ENCODE results near the gene SRSF8.
"Not testable (repeated sequence)": the region's sequence is repeated elsewhere in the genome, so short reads cannot be mapped to it uniquely, and the experiment has no call there.

The SRSF8 gene, protein sequence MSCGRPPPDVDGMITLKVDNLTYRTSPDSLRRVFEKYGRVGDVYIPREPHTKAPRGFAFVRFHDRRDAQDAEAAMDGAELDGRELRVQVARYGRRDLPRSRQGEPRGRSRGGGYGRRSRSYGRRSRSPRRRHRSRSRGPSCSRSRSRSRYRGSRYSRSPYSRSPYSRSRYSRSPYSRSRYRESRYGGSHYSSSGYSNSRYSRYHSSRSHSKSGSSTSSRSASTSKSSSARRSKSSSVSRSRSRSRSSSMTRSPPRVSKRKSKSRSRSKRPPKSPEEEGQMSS

GRCh38 chr11:95066716-95067038 is at the start of gene SRSF8:
Gene SRSF8 (plus strand): TSS chr11:95066919. CDS start chr11:95067227, 308 bp downstream.
- DNase-seq, result no peak

DNA sequence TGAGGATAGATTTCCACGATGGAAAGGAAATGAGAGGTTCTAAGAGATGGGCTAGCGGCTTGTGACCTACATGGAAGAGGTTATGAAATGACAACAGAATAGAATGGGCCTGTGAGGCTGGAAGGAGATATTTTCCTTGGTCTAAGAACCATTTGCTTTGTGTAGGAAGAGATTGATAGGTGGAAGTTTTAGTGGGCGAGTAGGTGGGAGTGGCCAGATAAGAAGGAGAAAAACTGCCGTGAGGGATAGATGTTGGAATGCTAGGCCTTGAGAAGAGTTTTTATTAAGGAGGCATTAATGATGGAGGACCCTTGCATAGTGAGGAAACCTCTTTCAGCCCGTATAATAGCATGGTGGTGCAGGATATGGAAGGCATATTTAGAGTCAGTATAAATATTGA is 45.3 kb upstream of the SRSF8 start:
- DNase-seq, result not testable (repeated sequence)

DNA sequence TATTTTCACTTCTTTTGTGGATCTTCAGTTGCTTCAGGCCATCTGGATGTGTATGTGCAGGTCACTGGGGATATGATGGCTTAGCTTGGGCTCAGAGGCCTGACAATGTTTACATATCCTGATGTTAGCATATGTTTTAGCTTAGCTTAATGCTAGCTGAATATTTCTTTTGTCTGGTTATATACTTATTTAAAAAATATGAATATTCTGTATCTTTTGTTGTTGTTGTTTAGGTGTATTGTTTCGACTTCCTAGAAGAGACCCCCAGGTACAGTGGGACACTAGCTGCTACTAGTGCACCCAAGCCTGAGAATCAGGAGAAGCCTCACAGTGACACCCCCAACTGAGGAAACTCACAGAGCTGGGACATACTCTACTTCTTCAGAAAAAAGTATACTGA is 41.8 kb upstream of the SRSF8 start, which contains the start of gene KDM4E:
KDM4E (plus strand) TSS at position 301 of the 400 bp plus-strand sequence. CDS start 300 bp downstream, outside the sequence.
- DNase-seq, result no peak

GRCh38 chr11:95025594-95025993 is 41.1 kb upstream of the SRSF8 start:
- DNase-seq, result not testable (repeated sequence)

DNA sequence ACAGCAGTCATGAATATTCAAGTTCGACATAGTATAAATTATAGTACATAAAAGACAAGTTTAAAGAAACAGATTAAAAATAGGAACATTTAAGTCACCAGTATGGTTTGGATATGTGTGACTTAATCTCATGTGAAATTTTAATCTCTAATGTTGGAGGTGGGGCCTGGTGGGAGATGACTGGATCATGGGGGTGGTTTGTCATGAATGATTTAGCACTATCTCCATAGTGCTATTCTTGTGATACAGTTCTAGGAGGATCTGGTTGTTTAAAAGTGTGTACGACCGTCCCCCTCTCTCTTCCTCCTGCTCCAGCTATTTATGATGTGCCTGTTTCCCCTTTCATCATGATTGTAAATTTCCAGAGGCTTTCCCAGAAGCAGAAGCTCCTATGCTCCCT is 38.4 kb upstream of the SRSF8 start:
- DNase-seq, result no peak

GRCh38 chr11:95033051-95033450 is 33.7 kb upstream of the SRSF8 start:
- no peak for DNase-seq

- DNase-seq, result no peak
These were observed 31.4 kb upstream of the SRSF8 start for GRCh38 chr11:95035316-95035715.

DNA sequence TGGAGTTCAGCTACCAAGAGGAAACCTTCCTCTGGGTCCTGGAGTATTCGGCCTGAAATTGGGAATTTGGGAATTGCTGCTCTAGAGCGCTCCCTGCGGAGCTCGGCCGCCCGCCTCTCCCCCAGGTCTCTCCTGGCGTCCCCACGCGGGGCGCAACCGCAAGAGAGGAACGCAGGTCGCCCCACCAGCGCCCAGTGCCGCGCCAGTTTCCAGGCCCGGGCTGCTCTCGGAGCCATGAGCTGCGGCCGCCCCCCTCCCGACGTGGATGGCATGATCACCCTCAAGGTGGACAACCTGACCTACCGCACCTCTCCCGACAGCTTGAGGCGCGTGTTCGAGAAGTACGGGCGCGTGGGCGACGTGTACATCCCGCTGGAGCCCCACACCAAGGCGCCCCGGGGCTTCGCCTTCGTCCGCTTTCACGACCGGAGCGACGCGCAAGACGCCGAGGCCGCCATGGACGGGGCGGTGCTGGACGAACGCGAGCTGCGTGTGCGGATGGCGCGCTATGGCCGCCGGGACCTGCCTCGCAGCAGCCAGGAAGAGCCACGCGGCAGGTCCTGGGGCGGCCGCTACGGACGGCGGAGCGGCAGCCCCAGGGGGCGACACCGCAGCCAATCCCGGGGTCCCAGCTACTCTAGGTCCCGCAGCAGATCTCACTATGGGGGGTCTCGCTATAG is 29.2 kb upstream of the SRSF8 start:
- not testable (repeated sequence) for DNase-seq

DNA sequence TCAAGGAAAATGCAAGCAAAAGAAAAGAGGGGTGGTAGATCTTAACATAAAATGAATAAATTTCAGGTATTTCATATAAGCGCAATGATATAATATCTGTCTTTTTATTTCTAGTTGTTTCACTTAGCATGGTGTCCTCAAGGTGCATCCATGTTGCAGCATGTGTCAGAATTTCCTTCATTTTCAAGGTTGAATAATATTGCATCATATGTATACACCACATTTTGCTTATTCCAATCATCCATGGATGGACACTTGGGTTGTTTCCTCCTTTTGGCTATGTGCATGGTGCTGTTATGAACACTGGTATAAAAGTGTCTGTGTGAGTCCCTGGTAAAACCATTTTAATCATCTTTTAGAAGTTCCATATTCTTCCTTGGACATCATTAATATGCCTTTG is 24.5 kb upstream of the SRSF8 start:
- DNase-seq, result no peak

DNA sequence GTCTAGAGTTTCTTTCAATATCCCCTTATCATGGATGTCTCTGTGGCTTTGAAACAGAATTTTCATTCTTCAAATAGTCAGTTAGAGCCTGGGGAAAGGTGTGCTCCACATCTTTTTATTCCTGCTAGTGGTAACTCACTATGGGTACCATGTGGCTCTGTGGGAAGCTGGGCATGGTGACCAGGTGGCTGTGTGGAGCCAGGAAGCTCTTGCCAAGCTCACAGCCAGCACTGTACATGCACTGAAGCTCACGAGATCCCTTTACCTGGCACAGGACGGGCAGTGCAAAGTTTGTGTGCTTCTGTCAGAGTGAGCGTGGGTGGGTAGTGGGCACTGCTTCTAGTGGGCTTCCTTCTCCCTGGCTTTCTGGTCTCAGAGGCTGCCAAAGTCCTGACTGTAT is 23.8 kb upstream of the SRSF8 start:
- no peak for DNase-seq

GRCh38 chr11:95044010-95044409 is 22.7 kb upstream of the SRSF8 start:
- no peak for DNase-seq

DNA sequence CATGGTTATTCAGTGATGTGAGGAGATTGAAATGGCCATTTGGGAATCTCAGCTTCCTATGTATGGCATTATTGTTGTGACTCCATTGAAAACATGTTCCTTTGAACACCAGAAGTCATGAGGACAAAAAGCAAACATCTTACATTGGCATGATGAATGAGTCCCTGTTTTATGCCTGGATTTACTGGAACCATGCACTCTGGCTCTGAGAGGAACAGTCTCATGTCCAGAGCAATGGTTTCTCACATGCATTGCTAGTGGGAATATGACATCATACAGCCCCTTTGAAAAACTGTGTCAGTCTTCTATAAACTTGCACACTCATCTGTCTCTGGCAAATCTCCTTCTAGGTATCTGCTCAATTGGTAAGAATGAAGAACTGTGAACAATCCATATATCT is 20.9 kb upstream of the SRSF8 start:
- DNase-seq, result no peak

DNA sequence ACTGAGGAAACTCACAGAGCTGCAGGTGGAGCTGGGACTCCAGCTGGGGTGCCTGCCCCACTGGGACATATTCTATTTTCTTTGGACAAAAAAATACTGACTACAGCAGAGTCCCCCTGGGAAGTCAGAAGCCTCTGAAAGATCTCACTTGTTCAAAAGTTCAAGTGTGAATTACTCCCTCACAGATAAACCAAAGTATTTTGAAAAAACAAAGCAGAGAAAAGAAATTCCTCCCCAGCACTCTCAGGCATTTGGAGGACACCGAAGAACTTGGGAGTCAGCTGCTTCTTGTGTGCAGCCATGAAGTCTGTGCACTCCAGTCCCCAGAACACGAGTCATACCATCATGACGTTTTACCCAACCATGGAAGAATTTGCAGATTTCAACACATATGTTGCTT is 17.6 kb upstream of the SRSF8 start, which contains the start of gene KDM4F:
KDM4F (plus strand) TSS at position 301 of the 400 bp plus-strand sequence.
- DNase-seq, result not testable (repeated sequence)

DNA sequence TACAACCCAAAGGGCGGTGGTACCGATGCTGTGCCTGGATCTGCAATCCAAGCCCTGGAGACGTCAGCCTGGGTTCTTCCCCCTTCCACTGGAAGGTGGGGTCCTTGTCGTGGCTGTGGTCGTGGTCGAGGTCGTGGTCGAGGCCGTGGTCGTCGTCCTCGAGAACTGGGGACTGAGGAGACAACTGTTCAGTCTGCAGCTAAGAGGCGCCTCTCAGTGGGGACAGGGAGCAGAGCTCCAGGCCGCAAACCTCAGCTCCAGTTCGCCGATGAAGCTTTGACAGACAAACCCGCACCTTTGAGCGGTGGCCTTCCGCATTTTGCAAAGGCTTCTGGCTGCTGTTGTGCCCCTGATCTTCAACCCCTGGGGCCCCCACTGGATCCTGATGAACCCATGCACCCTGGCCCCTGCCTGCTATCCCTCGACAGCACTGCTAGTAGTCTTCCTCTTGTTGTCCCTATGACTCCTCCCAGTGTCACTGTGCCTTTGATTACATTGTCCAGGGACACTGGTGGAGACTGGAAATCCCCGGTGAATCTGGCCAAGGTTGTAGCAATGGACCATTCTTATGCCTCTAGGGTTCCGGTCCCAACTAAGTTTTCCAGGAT is 16.0 kb upstream of the SRSF8 start:
- no peak for DNase-seq

DNA sequence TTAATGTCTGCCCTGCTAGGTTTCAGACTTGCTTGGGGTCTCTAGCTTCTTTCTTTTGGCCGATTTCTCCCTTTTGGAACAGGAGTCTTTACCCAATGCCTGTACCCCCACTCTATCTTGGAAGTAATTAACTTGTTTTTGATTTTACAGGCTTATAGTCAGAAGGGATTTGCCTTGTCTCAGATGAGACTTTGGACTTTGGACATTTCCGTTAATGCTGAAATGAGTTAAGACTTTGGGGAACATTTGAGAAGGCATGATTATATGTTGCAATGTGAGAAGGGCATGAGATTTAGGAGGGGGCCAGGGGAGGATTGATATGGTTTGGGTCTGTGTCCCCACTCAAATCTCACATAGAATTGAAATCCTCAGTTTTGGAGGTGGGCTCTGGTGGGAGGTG is 12.4 kb upstream of the SRSF8 start:
- no peak for DNase-seq

DNA sequence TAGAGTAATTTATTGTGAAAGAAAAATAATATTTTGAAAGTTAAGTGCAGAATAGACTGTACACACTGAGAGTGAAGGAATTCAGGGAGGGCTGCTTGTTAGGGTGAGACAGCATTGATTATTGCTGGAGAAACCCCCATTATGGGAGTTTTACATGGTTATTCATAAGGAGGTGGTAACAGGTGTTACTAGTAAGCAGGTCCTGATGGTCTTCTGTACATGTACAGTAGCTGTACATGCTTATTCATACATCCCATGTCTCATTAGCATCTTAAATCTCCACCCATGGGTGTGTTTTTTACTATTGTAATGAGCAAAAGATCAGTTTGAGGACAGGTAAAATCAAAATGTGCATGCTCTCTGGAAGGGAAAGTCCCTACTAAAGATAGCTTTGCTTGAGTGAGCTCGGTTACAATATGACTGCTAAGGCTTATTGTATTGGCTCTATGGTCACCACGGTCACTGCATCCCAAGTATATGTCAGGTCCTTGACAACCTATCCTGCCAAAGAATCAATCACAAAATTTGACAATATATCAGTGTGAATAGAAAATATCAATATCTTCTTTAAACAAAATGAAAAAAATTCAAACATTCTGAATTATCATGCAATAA is 11.3 kb upstream of the SRSF8 start:
- DNase-seq, result no peak

- DNase-seq, result no peak
These were observed 8.8 kb upstream of the SRSF8 start for GRCh38 chr11:95057959-95058358.

DNA sequence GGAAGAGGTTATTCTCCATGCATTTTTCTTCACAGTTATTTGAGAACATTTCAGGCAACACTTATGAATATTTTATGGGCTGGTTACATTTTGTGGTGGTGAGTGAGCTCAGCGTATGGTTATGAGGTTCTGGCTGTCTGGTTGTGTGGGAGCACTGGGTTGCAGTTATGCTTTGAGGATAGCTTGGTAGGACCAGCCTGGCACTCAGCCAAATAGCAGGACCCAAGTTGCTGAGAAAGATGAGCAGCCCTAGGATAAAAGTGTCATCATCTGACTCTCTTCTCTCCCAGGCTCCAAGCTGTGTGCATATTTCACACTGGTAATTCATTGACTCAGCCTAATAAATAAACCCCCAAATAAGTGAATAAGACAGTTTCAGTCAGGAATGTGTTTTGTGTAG is 8.1 kb upstream of the SRSF8 start:
- no peak for DNase-seq

GRCh38 chr11:95059046-95059445 is 7.7 kb upstream of the SRSF8 start:
- no peak for DNase-seq

DNA sequence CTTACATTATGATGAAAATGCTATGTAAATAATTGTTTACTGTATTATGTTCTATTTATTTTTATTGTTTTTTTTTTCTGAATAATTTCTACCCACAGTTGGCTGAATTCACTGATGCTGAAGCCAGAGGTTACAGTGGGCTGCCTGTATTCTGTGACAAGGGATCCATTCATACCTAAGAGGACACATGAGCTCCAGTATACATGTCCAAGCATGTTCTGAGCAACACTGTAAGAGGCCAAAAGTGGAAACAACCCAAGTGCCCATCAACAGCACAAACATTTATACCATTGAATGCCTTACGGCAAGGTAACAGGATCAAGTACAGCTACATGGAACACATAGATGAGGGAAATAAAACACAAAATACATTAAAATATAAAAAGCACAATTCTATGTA is 1.4 kb upstream of the SRSF8 start:
- DNase-seq, result no peak

- DNase-seq, result peak; percentile 74
These were observed 521 bp downstream of the SRSF8 start for GRCh38 chr11:95067039-95067840.

DNA sequence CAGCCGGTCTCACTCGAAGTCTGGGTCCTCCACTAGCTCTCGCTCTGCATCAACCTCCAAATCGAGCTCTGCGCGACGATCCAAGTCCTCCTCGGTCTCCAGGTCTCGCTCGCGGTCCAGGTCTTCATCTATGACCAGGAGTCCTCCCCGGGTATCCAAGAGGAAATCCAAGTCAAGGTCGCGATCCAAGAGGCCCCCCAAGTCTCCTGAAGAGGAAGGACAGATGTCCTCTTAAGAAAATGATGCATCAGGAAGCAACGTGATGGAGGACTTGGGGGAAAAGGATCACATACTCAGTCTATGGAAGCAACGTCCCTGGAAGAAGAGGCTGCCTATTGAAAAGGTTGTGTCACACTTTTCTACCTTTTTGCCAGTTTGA is 1.1 kb downstream of the SRSF8 start:
- no peak for DNase-seq

GRCh38 chr11:95068549-95068948 is 1.8 kb downstream of the SRSF8 start:
- DNase-seq, result peak; percentile 49
